Subcutaneous preadipocyte (primary cell): ENCODE results near the gene SMOC2. TPM values are rescaled to one million over a fixed set of nuclear protein-coding genes. Genes with fewer than 3 reads are reported as not detected.

ENCODE experiments used
- total RNA-seq: library from RNA; depleted of rRNA; stranded (reverse); fragments of >200 nt; gene quantifications from 2 replicates; pipeline ENCODE4 v1.2.3, GENCODE V29; 2012

The SMOC2 gene
- total RNA-seq = 0.37 TPM in 1 of 2 replicates, not detected in the other

GRCh38 chr6:168440520-168441433, at the start of gene SMOC2:
Gene SMOC2 (plus strand): TSS chr6:168441184. CDS start chr6:168441371, 187 bp downstream.

Other genes with a start within 250 kb of the SMOC2 start
- not detected in 2 replicates for gene DACT2, start 121.4 kb upstream of the SMOC2 start, total RNA-seq